ENCODE results near the gene AATK. TPM values are rescaled to one million over a fixed set of nuclear protein-coding genes. Genes with fewer than 3 reads are reported as not detected.

Gene AATK
- total RNA-seq, 2 experiments from 2014 or later, result 0.25 to 0.82 TPM

- ATAC-seq (ENCODE audit: poor library complexity) (no peak), DNase-seq (no peak)
- H3K4me3 ChIP-seq (ENCODE audit: low read length), result no peak overlapping the region
- intact Hi-C loops (cut with DNase I, micrococcal nuclease), result no loop called here
- Mint-ChIP-seq H3K9me3 (no peaks in the 10 kb centered on the region), H3K36me3 (ENCODE audit: low read depth) (no peaks in the 10 kb centered on the region), H3K4me3 (no peak overlapping the region), H3K4me1 (ENCODE audit: low read depth) (no peaks in the 10 kb centered on the region), H3K27ac (no peak overlapping the region), H3K27me3 (no peaks in the 10 kb centered on the region)
- peaks cover 2% of the 10 kb centered on the region for H3K36me3 ChIP-seq (ENCODE audit: insufficient read depth, low read length)
- POLR2A ChIA-PET, result no interaction called here
- H3K27ac ChIP-seq (ENCODE audit: low read depth in 1 of 2, low read length in 2 of 2), result no peak overlapping the region
- CTCF ChIA-PET, result no interaction called here
- no peaks in the 10 kb centered on the region for H3K27me3 ChIP-seq (ENCODE audit: control insufficient read depth in 1 of 2, insufficient read depth in 2 of 2, low read length in 2 of 2)
- TF ChIP-seq CTCF (IDR thresholded peaks at IDR 0.05), result no peak
- H3K4me1 ChIP-seq (ENCODE audit: insufficient read depth, low read length), result no peaks in the 10 kb centered on the region
- no peaks in the 10 kb centered on the region for H3K9me3 ChIP-seq (ENCODE audit: control insufficient read depth in 1 of 2, insufficient read depth in 1 of 2, low read length in 2 of 2)
Observed at GRCh38 chr17:81199482-81199830, 33.4 kb upstream of the AATK start.

GRCh38 chr17:81198826-81199481 lies 32.9 kb upstream of the AATK start:
- no peaks in the 10 kb centered on the region for H3K9me3 ChIP-seq (ENCODE audit: control insufficient read depth in 1 of 2, insufficient read depth in 1 of 2, low read length in 2 of 2)
- H3K9me3 Mint-ChIP-seq, result no peaks in the 10 kb centered on the region
- H3K4me3 ChIP-seq (ENCODE audit: low read length), result no peak overlapping the region
- ATAC-seq (ENCODE audit: poor library complexity) (no peak), DNase-seq (no peak)
- no peaks in the 10 kb centered on the region for H3K36me3 Mint-ChIP-seq (ENCODE audit: low read depth)
- H3K36me3 ChIP-seq (ENCODE audit: insufficient read depth, low read length), result peaks cover 2% of the 10 kb centered on the region
- no peaks in the 10 kb centered on the region for H3K4me1 Mint-ChIP-seq (ENCODE audit: low read depth)
- no peak overlapping the region for H3K27ac Mint-ChIP-seq
- no peak for TF ChIP-seq CTCF (IDR thresholded peaks at IDR 0.05)
- no peak overlapping the region for H3K4me3 Mint-ChIP-seq
- H3K4me1 ChIP-seq (ENCODE audit: insufficient read depth, low read length), result no peaks in the 10 kb centered on the region
- H3K27me3 Mint-ChIP-seq, result no peaks in the 10 kb centered on the region
- POLR2A ChIA-PET, result no interaction called here
- CTCF ChIA-PET, result no interaction called here
- no peaks in the 10 kb centered on the region for H3K27me3 ChIP-seq (ENCODE audit: control insufficient read depth in 1 of 2, insufficient read depth in 2 of 2, low read length in 2 of 2)
- no peak overlapping the region for H3K27ac ChIP-seq (ENCODE audit: low read depth in 1 of 2, low read length in 2 of 2)
- intact Hi-C loops (cut with DNase I, micrococcal nuclease), result no loop called here

- H3K27me3 Mint-ChIP-seq, result no peaks in the 10 kb centered on the region
- H3K4me3 Mint-ChIP-seq, result no peak overlapping the region
- no peaks in the 10 kb centered on the region for H3K36me3 Mint-ChIP-seq (ENCODE audit: low read depth)
- no peak overlapping the region for H3K27ac Mint-ChIP-seq
- DNase-seq (no peak), ATAC-seq (ENCODE audit: poor library complexity) (no peak)
- no peaks in the 10 kb centered on the region for H3K36me3 ChIP-seq (ENCODE audit: insufficient read depth, low read length)
- H3K4me1 Mint-ChIP-seq (ENCODE audit: low read depth), result no peaks in the 10 kb centered on the region
- CTCF ChIA-PET, result no interaction called here
- no peaks in the 10 kb centered on the region for H3K9me3 Mint-ChIP-seq
- intact Hi-C loops (cut with DNase I, micrococcal nuclease), result no loop called here
- no peak for TF ChIP-seq CTCF (IDR thresholded peaks at IDR 0.05)
- H3K27me3 ChIP-seq (ENCODE audit: control insufficient read depth in 1 of 2, insufficient read depth in 2 of 2, low read length in 2 of 2), result no peaks in the 10 kb centered on the region
- no peak overlapping the region for H3K4me3 ChIP-seq (ENCODE audit: low read length)
- POLR2A ChIA-PET, result no interaction called here
- no peaks in the 10 kb centered on the region for H3K4me1 ChIP-seq (ENCODE audit: insufficient read depth, low read length)
- no peaks in the 10 kb centered on the region for H3K9me3 ChIP-seq (ENCODE audit: control insufficient read depth in 1 of 2, insufficient read depth in 1 of 2, low read length in 2 of 2)
- H3K27ac ChIP-seq (ENCODE audit: low read depth in 1 of 2, low read length in 2 of 2), result no peak overlapping the region
Observed at GRCh38 chr17:81197831-81198490, 31.9 kb upstream of the AATK start.
